ENCODE measurements around the gene PRR12.

GRCh38 chr19:49556412-49557398 is 34.3 kb upstream of the PRR12 start:
- TF ChIP-seq CTCF (IDR thresholded peaks at IDR 0.05) (no peak), POLR2A (IDR thresholded peaks at IDR 0.05) (no peak)
